Dedifferentiated amniotic fluid mesenchymal stem cell (primary cell): Measurements from ENCODE around the gene TRABD2B.
"Not testable (repeated sequence)": the region's sequence is repeated elsewhere in the genome, so short reads cannot be mapped to it uniquely, and the experiment has no call there.

Experiments
- DNase-seq: peaks from one replicate; pipeline ENCODE4 v3.0.0-alpha.2; 2016; ENCODE audit errors: extremely low spot score

TRABD2B gene

GRCh38 chr1:47967864-47968555 lies 29.2 kb downstream of the TRABD2B start:
- no peak for DNase-seq

- DNase-seq, result no peak
Observed at GRCh38 chr1:47965816-47966215, 31.4 kb downstream of the TRABD2B start.

DNA sequence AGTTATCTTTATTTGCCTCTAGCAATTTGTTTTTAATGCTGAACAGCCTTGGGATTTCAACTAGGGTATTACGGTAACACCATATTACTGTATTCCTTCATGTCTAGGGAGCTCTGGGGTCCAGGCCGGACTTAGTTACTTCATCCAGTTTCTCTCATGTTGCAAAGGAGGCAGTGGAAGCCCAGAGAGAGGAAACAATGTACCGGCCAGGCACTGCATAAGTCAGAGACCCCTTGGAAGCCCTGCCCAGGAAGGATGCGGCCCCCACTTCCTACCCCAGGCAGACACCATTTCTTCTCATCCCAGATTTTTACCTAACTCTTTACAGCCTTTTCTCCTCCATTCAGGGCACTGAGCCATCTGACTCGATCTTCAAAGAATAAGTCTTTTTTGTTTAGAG lies 32.5 kb downstream of the TRABD2B start:
- no peak for DNase-seq

DNA sequence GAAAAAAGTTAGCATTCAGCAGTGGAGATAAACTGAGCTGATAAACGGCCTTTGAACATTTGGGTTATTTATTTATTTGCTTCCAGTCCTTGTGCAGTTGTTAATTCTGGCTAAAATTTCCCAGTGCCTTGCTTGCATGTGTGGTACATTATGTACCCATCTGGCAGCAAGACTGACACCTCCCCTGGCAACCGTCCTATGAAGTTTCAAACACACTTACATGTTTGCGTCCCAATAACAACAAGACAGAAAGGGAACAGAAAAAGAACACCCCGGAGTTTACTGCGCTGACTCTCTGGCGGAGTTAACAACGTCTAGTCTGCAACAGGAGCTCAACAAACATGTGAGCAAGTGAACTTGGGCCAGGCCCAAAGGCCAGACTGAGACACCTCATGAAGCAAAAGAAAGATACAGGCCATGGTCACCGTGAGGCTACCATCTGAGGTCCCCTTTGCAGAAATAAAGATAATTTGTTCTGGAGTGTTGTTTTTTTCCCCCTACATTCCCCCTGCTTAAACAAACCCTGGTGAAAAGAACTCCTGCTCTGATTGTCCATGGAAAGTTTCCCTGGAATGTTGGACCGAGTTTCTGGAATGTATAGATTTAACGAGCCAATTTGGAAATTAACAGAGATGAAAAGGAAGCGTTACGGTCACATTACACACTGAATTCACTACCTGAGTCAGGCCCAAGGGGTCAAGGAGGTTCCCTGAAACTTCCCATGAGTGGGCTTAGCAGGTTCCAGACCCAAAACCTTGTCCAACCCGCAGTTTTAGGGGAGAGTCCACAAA lies 33.4 kb downstream of the TRABD2B start:
- DNase-seq, result no peak

- no peak for DNase-seq
Observed at GRCh38 chr1:47962750-47963492, 34.3 kb downstream of the TRABD2B start.

- not testable (repeated sequence) for DNase-seq
Observed at GRCh38 chr1:47961835-47962234, 35.4 kb downstream of the TRABD2B start.

DNA sequence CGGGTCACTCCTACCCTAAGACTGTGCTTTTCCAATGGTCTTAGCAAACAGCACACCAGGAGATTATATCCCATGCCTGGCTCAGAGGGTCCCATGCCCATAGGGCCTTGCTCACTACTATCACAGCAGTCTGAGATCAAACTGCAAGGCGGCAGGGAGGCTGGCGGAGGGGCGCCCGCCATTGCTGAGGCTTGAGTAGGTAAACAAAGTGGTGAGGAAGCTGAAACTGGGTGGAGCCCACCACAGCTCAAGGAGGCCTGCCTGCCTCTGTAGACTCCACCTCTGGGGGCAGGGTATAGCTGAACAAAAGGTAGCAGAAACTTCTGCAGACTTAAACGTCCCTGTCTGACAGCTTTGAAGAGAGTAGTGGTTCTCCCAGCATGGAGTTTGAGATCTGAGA lies 40.7 kb downstream of the TRABD2B start:
- not testable (repeated sequence) for DNase-seq

GRCh38 chr1:47953661-47954060 lies 43.5 kb downstream of the TRABD2B start:
- DNase-seq, result no peak

- DNase-seq, result no peak
Observed at GRCh38 chr1:47951545-47952235, 45.5 kb downstream of the TRABD2B start.

DNA sequence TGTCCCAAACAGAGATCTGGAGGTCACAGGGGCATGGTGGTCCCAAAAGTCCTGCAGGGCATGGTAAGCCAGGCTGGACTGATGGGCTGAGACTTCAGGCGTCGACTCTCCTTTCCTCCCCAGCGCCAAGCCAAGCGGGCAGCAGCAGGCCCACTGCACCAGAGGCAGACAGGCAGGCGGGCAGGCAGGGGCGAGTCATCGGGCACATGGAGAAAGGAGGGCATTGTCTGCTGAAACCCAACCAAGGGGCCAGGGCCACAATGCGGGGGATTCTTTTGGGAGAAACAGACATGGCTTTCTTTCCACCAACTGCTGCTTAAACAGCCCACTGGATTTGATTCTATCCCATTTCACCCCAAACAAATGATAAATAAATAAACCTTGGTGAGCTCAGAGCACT lies 46.2 kb downstream of the TRABD2B start:
- no peak for DNase-seq

DNA sequence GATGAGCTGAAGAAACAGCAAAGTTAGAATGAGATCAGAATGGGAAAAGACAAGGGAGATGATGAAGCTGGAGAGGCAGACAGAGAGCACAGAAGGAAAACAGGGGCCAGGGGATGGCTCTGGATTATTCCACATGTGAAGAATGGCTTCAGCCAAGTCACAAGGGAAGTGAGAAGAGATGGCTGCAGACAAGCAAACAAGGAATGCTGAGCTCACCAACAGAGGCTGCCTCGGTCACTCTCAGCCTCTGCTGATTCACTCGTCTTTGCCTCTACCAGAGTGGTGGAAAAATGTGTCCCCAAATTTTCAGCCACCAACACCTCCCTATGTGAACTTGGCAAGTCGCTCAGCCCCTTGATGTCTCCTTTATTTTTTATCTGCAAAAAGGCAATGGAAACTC lies 46.7 kb downstream of the TRABD2B start:
- no peak for DNase-seq

DNA sequence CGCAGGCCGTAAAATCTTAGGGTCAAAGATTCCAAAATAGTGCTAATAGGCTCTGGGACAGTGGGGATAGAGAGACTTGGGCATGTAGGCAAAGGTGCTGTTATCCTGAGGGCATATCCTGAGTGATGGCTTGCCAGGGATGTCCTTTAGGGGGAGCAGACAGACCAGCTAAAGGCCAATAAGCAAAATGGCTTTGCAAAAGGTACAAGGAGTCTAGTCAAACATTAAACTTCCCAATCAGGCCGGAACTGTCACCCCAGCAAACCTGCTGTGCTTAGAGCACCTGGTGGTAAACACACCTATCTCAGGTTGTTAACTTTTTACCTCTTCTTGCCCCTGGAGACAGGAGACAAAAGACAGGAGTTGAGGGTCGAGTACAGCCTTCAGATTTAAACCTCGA lies 49.1 kb downstream of the TRABD2B start:
- no peak for DNase-seq

DNA sequence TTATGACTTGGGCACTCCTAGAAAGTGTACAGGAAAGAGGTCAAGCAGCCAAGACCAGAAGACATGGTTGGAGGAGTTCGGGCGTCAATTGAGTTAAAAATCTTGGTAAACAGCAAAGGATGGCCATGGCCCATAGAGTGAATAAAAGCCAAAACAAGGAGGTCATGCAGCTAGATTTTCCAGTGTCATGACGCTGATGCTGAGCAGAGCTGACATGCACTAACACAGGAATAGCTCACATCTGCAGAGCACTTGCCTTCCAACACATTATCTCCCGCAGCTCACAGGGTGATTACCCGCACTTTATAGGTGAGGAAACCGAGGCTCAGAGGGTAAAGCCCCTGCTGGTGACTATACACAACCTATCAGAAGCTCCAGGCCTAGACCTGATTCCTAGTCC lies 49.7 kb downstream of the TRABD2B start:
- no peak for DNase-seq

DNA sequence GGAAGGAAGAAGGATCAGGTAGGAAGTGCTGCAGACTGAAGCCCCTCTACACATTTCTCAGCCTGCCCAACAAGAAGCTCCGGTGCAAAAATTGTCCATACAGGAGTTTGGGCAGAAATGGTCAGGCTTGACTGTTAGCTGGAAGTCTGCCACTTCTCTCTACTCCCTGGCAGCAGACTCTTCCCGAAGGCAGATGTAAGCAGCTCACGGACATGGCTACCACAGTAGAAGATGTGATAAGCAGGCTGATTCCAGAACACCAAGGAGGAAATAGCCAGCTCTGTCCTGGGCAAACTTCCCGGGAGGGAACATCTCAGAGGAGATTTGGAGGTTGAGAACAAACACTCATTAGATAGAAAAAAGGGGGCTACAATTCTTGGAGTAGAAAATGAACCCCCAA lies 52.6 kb downstream of the TRABD2B start:
- DNase-seq, result no peak

- DNase-seq, result no peak
Observed at GRCh38 chr1:47942240-47942629, 55.0 kb downstream of the TRABD2B start.

DNA sequence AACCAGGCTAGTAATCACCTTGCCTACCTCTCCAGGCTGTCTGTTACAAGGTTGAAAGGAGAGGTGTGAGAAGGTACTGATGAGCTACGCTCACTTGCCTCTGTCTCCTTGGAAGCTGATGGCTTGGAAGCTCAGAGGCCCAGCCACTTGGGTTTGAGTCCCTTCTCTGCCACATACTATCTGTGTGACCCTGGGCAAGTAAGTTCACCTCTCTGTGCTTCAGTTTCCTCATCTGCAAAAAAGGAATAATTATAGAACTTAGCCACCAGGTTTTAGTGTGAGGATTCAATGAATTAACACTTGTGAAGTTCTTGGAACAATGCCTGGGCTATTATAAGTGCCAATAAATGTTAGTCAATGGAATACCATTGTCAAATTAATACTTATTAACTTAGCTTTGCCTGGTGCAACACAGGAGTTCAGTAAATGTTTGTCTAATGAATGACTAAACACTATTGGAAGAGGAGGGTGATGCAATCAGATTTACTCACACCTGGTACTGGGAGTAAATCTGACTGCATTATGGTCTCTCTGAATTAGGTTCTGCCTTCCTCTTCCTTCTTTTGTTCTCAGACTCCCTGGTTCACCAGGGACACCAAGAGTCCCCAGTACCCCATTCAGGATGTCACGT lies 55.5 kb downstream of the TRABD2B start:
- no peak for DNase-seq

DNA sequence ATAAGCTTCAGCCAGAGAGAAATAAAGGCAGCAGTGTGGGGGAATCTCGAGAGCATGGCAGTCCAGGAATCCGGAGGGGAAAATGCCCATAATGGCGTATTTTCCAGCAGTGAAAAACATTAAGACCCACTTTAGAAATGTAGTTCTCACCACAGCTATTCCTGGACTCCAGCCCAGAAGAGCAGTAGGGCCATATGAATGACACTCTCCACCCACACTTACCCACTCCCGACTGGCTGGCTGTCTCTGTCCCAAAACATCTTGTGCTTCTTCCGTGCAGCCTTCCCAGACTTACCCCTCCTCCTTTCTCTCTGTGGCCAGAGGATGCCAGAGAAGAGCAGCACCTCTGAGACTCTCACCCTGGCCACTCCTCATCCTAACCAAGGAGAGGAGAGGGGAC lies 56.4 kb downstream of the TRABD2B start:
- no peak for DNase-seq

GRCh38 chr1:47940326-47940725 lies 56.9 kb downstream of the TRABD2B start:
- DNase-seq, result no peak

- no peak for DNase-seq
Observed at GRCh38 chr1:47938520-47938919, 58.7 kb downstream of the TRABD2B start.

- DNase-seq, result no peak
Observed at GRCh38 chr1:47937586-47938254, 59.5 kb downstream of the TRABD2B start.

DNA sequence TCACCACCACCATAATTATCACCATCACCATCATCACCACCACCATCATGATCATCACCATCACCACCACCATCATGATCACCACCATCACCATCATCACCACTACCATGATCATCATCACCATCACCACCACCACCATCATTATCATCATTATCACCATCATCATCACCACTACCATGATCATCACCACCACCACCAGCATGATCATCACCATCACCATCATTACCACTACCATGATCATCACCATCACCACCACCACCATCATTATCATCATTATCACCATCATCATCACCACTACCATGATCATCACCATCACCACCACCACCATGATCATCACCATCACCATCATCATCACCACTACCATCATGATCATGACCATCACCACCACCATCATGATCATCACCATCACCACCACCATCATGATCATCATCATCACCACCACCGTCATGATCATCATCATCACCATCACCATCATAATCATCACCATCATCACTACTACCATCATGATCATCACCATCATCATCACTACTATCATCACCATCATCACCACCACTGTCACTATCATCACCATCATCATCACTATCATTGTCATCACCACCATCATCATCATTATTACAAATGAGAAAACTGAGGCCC lies 60.2 kb downstream of the TRABD2B start:
- no peak for DNase-seq
